Measurements from ENCODE around the gene PHYHIPL. TPM values are rescaled to one million over a fixed set of nuclear protein-coding genes. Genes with fewer than 3 reads are reported as not detected.

Gene PHYHIPL
- total RNA-seq, result not detected

DNA sequence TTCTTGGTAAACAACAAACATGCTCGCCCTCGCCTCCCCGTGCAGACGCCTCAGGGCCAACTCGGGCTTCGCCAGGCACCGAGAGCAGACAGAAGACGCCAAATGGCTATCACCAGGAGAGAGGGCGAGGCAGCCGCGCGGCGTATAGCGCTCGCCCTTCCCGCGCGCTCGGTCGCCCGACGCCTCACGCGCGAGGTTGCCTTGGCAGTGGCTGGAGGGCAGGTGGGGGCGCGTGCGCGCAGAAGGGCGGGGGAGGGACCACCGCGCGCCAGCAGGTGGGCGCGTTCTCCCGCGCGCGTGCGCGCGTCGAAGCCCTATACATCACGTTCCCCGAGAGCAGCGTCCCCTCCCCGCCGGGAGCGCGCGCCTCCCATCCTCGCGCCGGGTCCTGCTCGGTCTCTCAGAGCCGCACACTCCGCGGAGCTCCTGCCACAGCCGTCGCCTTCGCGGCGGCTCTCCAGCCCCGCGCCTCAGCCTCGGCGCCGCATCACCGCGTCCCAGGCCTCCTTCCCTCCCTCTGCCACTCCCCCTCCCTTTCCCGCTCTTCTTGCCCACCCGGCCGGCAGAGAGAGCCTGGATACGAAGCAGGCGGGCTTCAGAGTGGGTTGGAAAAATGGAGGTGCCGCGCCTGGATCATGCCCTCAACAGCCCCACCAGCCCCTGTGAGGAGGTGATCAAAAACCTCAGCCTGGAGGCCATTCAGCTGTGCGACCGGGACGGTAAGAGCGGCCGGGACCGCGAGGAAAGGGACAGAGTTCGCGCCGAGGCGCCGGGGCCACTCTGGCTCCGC is at the start of gene PHYHIPL:
Gene PHYHIPL, plus strand, starts transcription at position 403 of the 790 bp plus-strand sequence. Its CDS starts 211 bp downstream, at position 614.
- H3K4me1 Mint-ChIP-seq, result no peaks in the 10 kb centered on the region

DNA sequence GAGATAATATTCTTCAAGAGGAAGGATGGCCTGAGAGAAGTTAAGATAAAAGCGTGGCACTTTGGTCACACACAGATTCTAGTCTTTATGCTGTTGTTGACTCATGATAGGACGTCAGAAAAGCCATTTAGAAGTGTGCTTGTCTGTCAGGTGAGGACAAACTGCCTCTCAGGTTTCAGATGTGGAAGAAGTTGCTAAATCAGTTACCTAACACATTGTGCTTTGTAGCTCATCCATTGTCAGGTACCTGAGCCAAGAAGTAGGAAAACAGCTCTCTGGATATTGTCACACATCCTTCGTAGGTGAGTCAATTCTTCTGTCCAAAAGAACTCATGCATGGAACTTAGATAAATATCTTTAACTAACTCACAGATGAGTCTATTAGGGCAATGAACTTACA is 49.5 kb upstream of the PHYHIPL start:
- Mint-ChIP-seq H3K36me3 (no peaks in the 10 kb centered on the region), H3K27me3 (no peaks in the 10 kb centered on the region), H3K4me1 (no peaks in the 10 kb centered on the region), H3K9me3 (no peaks in the 10 kb centered on the region), H3K27ac (no peak overlapping the region), H3K4me3 (no peak overlapping the region)
- DNase-seq, result no peak

More for the DNA sequence above, at the start of gene PHYHIPL:
- H3K27me3 Mint-ChIP-seq, result peaks cover 27% of the 10 kb centered on the region
- peaks cover 5% of the 10 kb centered on the region for H3K36me3 Mint-ChIP-seq
- H3K9me3 Mint-ChIP-seq, result peaks cover 2% of the 10 kb centered on the region
- H3K4me3 Mint-ChIP-seq, result no peak within 1 kb of the TSS
- no peak for DNase-seq
- H3K27ac Mint-ChIP-seq, result no peak within 1 kb of the TSS

DNA sequence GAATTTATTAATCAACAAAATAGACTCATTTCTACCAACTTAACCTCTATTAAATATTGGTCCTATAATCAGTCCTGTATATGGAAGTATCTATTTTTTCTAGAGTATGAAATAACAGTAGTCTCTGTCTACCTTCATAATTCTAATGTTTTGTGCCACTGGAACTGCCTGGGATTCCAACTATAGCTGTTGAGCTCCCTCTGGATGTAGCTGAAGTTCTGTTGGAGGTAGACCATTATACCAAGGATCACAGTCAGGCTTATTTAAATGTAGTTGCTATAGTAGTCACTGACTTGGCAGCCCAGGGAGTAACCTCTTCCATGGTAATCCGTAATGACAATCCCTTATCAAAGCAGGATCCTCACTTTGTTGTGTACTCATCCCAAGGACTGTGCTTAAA is 48.5 kb upstream of the PHYHIPL start:
- Mint-ChIP-seq H3K36me3 (no peaks in the 10 kb centered on the region), H3K9me3 (no peaks in the 10 kb centered on the region), H3K4me1 (no peaks in the 10 kb centered on the region), H3K27me3 (no peaks in the 10 kb centered on the region), H3K27ac (no peak overlapping the region), H3K4me3 (no peak overlapping the region)
- DNase-seq, result no peak

DNA sequence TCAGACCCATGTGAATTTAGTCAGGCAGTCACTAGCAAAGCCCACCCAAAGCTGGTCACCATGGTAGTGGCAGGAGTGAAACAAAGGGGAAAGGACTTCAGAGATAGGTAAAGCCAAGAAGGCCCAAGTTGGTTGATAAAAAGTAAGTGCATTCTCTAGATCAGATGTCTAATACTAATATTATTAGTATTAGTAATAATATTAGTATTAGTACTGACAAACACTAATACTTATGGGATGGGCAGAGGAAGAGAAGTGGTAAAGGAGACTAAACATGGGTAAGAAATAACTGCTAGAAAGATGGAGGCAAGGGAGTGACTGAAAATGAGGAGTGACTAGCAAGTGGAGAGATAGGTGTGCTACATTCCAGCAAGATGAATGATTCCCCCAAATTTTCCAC is 46.6 kb upstream of the PHYHIPL start:
- Mint-ChIP-seq H3K4me3 (no peak overlapping the region), H3K36me3 (no peaks in the 10 kb centered on the region), H3K27me3 (no peaks in the 10 kb centered on the region)

GRCh38 chr10:59131666-59132065 is 44.8 kb upstream of the PHYHIPL start:
- no peak for DNase-seq
- no peaks in the 10 kb centered on the region for H3K27me3 Mint-ChIP-seq
- no peaks in the 10 kb centered on the region for H3K36me3 Mint-ChIP-seq
- H3K9me3 Mint-ChIP-seq, result no peaks in the 10 kb centered on the region
- H3K4me3 Mint-ChIP-seq, result no peak overlapping the region
- no peaks in the 10 kb centered on the region for H3K4me1 Mint-ChIP-seq
- no peak overlapping the region for H3K27ac Mint-ChIP-seq

More for the DNA sequence above, 46.6 kb upstream of the PHYHIPL start:
- H3K27ac Mint-ChIP-seq, result no peak overlapping the region
- H3K9me3 Mint-ChIP-seq, result no peaks in the 10 kb centered on the region
- no peaks in the 10 kb centered on the region for H3K4me1 Mint-ChIP-seq
- no peak for DNase-seq

GRCh38 chr10:59133841-59134593 is 42.4 kb upstream of the PHYHIPL start:
- no peaks in the 10 kb centered on the region for H3K27me3 Mint-ChIP-seq
- no peaks in the 10 kb centered on the region for H3K9me3 Mint-ChIP-seq
- no peak overlapping the region for H3K27ac Mint-ChIP-seq
- no peaks in the 10 kb centered on the region for H3K4me1 Mint-ChIP-seq
- no peak for DNase-seq
- H3K4me3 Mint-ChIP-seq, result no peak overlapping the region
- no peaks in the 10 kb centered on the region for H3K36me3 Mint-ChIP-seq

DNA sequence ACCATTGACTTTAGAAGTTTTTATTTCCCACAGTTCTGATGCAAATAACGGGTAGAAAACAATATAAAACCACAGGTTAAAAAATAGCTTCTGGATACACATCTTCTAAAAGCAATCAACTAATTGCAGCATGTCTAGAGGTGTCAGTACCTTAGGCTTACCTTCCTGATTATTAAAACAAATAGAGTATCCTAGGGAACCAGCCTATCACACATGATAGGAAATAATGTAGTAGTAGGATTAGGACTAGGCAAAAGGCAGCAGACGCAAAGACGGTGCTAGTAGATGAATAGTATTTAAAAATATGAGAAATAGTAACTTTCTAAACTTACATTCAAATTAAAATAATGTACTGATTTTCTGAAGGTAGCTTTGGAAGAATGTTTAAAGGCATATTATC is 41.7 kb upstream of the PHYHIPL start:
- no peak overlapping the region for H3K27ac Mint-ChIP-seq
- no peaks in the 10 kb centered on the region for H3K36me3 Mint-ChIP-seq
- H3K4me1 Mint-ChIP-seq, result no peaks in the 10 kb centered on the region
- H3K4me3 Mint-ChIP-seq, result no peak overlapping the region
- no peak for DNase-seq
- no peaks in the 10 kb centered on the region for H3K9me3 Mint-ChIP-seq
- no peaks in the 10 kb centered on the region for H3K27me3 Mint-ChIP-seq

DNA sequence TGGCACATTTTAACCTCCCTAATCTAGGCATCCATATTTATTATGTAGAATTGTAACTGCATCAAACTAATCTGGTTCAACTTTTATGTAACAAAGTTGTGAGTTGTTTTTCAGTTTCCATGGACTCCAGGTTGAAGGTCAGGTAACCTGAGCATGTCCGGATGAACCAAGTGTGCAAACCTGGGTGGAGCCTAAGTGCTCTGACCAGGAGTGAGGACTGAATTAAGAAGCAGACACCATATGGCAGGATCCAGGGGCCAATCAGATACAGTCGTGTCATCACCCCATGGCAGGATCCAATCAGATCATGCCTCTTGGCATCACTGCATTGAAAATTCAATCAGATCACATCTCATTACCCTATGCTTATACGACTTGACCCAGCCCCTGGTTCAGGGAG is 41.2 kb upstream of the PHYHIPL start:
- H3K4me3 Mint-ChIP-seq, result no peak overlapping the region
- no peaks in the 10 kb centered on the region for H3K27me3 Mint-ChIP-seq
- DNase-seq, result no peak
- no peaks in the 10 kb centered on the region for H3K4me1 Mint-ChIP-seq
- no peak overlapping the region for H3K27ac Mint-ChIP-seq
- no peaks in the 10 kb centered on the region for H3K9me3 Mint-ChIP-seq
- no peaks in the 10 kb centered on the region for H3K36me3 Mint-ChIP-seq

GRCh38 chr10:59138052-59138451 is 38.4 kb upstream of the PHYHIPL start:
- no peaks in the 10 kb centered on the region for H3K4me1 Mint-ChIP-seq
- H3K9me3 Mint-ChIP-seq, result peaks cover 4% of the 10 kb centered on the region
- no peak overlapping the region for H3K27ac Mint-ChIP-seq
- no peaks in the 10 kb centered on the region for H3K36me3 Mint-ChIP-seq
- no peaks in the 10 kb centered on the region for H3K27me3 Mint-ChIP-seq
- DNase-seq, result no peak
- H3K4me3 Mint-ChIP-seq, result no peak overlapping the region

- Mint-ChIP-seq H3K4me1 (no peaks in the 10 kb centered on the region), H3K27me3 (no peaks in the 10 kb centered on the region), H3K27ac (no peak overlapping the region), H3K9me3 (peaks cover 8% of the 10 kb centered on the region), H3K4me3 (no peak overlapping the region), H3K36me3 (no peaks in the 10 kb centered on the region)
- DNase-seq, result no peak
Measured at GRCh38 chr10:59143544-59143943, 32.9 kb upstream of the PHYHIPL start.

GRCh38 chr10:59148701-59149100 is 27.7 kb upstream of the PHYHIPL start:
- DNase-seq, result no peak
- Mint-ChIP-seq H3K27me3 (no peaks in the 10 kb centered on the region), H3K36me3 (no peaks in the 10 kb centered on the region), H3K4me3 (no peak overlapping the region), H3K4me1 (no peaks in the 10 kb centered on the region), H3K27ac (no peak overlapping the region), H3K9me3 (peaks cover 7% of the 10 kb centered on the region)

DNA sequence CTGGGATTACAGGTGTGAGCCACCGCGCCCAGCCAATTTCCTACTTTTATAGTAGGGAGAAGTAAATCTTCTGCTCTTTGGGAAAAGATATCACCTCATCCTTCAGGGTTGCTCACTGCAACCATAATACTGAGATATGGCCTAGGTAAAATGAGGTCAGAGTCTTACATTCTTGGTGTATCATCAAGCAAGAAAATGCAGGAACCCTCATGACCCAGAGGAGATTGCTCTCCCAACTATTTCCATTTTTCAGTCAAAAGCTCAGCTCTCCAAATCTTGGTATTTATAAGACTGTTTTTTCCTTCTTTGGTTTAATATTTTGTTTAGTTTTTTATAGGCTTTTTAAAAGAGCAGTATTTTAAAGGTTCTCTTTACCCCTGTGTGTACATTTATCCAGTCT is 20.9 kb upstream of the PHYHIPL start:
- Mint-ChIP-seq H3K4me1 (no peaks in the 10 kb centered on the region), H3K9me3 (no peaks in the 10 kb centered on the region), H3K4me3 (no peak overlapping the region), H3K27ac (no peak overlapping the region), H3K36me3 (no peaks in the 10 kb centered on the region), H3K27me3 (no peaks in the 10 kb centered on the region)
- no peak for DNase-seq

- Mint-ChIP-seq H3K36me3 (no peaks in the 10 kb centered on the region), H3K27ac (no peak overlapping the region), H3K27me3 (no peaks in the 10 kb centered on the region), H3K4me3 (no peak overlapping the region), H3K4me1 (no peaks in the 10 kb centered on the region), H3K9me3 (peaks cover 2% of the 10 kb centered on the region)
- DNase-seq, result no peak
Measured at GRCh38 chr10:59167512-59167911, 8.9 kb upstream of the PHYHIPL start.

DNA sequence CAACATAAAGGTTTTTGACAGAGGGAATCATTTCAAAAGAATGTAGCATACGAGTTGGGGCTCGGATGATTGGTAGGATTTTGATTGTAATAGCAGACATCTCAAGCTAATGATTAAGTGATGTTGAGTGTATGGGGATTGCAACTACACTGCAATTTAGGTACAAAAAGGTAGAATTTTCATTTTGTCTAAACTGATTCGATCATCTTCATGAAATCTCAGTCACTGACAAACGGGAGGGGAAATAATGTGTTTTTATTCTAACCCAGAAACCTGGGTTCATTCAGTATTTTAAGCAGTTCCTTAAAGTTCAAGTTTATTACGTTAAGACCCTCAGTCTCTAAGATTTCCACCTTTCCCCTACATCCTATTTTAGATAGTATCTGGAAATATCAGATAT is 3.9 kb upstream of the PHYHIPL start:
- no peak for DNase-seq
- Mint-ChIP-seq H3K36me3 (peaks cover 5% of the 10 kb centered on the region), H3K4me1 (no peaks in the 10 kb centered on the region), H3K4me3 (no peak overlapping the region), H3K27ac (no peak overlapping the region), H3K9me3 (peaks cover 4% of the 10 kb centered on the region), H3K27me3 (peaks cover 21% of the 10 kb centered on the region)

DNA sequence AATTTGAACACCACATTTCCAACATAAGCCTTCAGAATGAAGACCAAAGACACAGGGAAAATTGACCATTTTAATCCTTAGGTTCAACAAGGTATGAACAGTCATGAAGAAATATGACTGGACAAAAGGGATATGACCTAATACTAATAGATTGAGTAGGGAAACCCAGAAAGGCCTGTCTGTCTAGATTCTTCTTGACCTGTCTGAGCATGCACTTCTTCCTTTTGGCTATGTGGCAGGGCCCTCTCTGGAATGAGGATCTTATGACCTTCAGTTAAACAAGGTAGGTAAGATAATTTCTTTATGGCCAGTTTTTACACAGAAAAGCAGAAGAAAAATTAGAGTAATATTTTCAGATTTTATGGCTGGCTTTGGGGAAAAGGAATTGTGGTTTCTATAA is 3.0 kb upstream of the PHYHIPL start:
- Mint-ChIP-seq H3K27ac (no peak overlapping the region), H3K27me3 (peaks cover 24% of the 10 kb centered on the region), H3K4me1 (no peaks in the 10 kb centered on the region), H3K36me3 (peaks cover 5% of the 10 kb centered on the region), H3K4me3 (no peak overlapping the region), H3K9me3 (peaks cover 2% of the 10 kb centered on the region)
- no peak for DNase-seq
